HepG2 (cell line): Measurements from ENCODE around the gene CROCC. TPM values are rescaled to one million over a fixed set of nuclear protein-coding genes. Genes with fewer than 3 reads are reported as not detected.
A peak's percentile ranks its signal among the peaks of the same experiment; 100 is the strongest.

Experiments
- ATAC-seq: fragments of 200-7000 bp; cut with Tn5 transposase; 3 replicates; pipeline ENCODE4 v1.9.1; 2020; ENCODE audit warnings: mild to moderate bottlenecking, moderate library complexity
- BruUV-seq: library from RNA; stranded (reverse); fragments of 400-500 nt; replicated peaks from 2 replicates; lab custom pipeline; 2021; lab: Mats Ljungman, UMichigan
- CTCF ChIA-PET: fragments of 300-600 bp; formaldehyde crosslinking; extraction: SDS; loops from one replicate; lab custom pipeline; 2021; ENCODE audit warnings: low total read pairs, inconsistent platforms, low intra/inter-chr PET ratio; lab: Yijun Ruan, JAX
- POLR2A ChIA-PET: fragments of 350-600 bp; sonication (Branson Sonifier 250); formaldehyde crosslinking; loops from one replicate; lab custom pipeline; 2020; ENCODE audit warnings: antibody characterized with exemption, inconsistent platforms; lab: Yijun Ruan, JAX
- DNase-seq: peaks from one replicate; pipeline ENCODE4 v3.0.0-alpha.2; 2015; ENCODE audit warnings: low spot score
- FAIRE-seq: peaks from 3 replicates; lab custom pipeline; 2011; peaks lifted over from hg19 to GRCh38; lab: Jason Lieb, UNC
- H2AFZ ChIP-seq: one replicate; pipeline ENCODE4 v1.6.1; 2011; ENCODE audit warnings: low read length, inconsistent platforms
- H3K27ac ChIP-seq: fragments of 300-600 bp; 3 replicates; pipeline ENCODE4 v1.8.0; 2011; ENCODE audit warnings: mixed run types, mild to moderate bottlenecking, mixed read lengths, low read length, inconsistent platforms; ENCODE audit not compliant: insufficient read depth; ENCODE audit errors: extremely low read length
- H3K27me3 ChIP-seq, 2 experiments: fragments of 200-600 bp in 1 of 2; 2 replicates in 1 of 2; 3 replicates in 1 of 2; pipeline versions ENCODE4 v1.6.0 to v1.8.0; 2011; ENCODE audit warnings: low read length in 2 of 2, mild to moderate bottlenecking in 2 of 2, moderate library complexity in 2 of 2, inconsistent platforms in 1 of 2; ENCODE audit not compliant: insufficient read depth in 2 of 2, control insufficient read depth in 1 of 2
- H3K36me3 ChIP-seq, 2 experiments: fragments of 200-600 bp in 1 of 2; replicated peaks in 1 of 2; 2 replicates in 1 of 2; 3 replicates in 1 of 2; pipeline versions ENCODE4 v1.5.1 to v1.8.0; 2011; ENCODE audit warnings: low read length in 2 of 2, inconsistent platforms in 1 of 2; ENCODE audit not compliant: insufficient read depth in 2 of 2, control insufficient read depth in 1 of 2
- H3K4me1 ChIP-seq: 2 replicates; pipeline ENCODE4 v1.5.1; 2012; ENCODE audit warnings: low read length, inconsistent platforms; ENCODE audit not compliant: insufficient read depth
- H3K4me2 ChIP-seq: 2 replicates; pipeline ENCODE4 v1.6.0; 2011; ENCODE audit warnings: low read depth, low read length, inconsistent platforms
- H3K4me3 ChIP-seq, 3 experiments: fragments of 200-600 bp in 1 of 3; sonication (generic), shearing (Covaris generic) in 1 of 3; replicated peaks in 1 of 3; 2 replicates each; pipeline ENCODE4 v1.5.1; 2011 to 2016; ENCODE audit warnings: low read length in 3 of 3, inconsistent platforms in 2 of 3, low read depth in 2 of 3, mild to moderate bottlenecking in 2 of 3, control low read depth in 1 of 3, mixed read lengths in 1 of 3; ENCODE audit not compliant: insufficient read depth in 1 of 3
- H3K79me2 ChIP-seq: one replicate; pipeline ENCODE4 v1.6.1; 2011; ENCODE audit warnings: low read length, inconsistent platforms; ENCODE audit not compliant: insufficient read depth
- H3K9ac ChIP-seq: 2 replicates; pipeline ENCODE4 v1.6.0; 2011; ENCODE audit warnings: mild to moderate bottlenecking, low read depth, low read length, inconsistent platforms; ENCODE audit not compliant: insufficient read depth
- H3K9me3 ChIP-seq: 2 replicates; pipeline ENCODE4 v1.5.1; 2012; ENCODE audit warnings: mild to moderate bottlenecking, low read length
- H4K20me1 ChIP-seq: 2 replicates; pipeline ENCODE4 v1.6.0; 2011; ENCODE audit warnings: inconsistent platforms, mild to moderate bottlenecking, low read length, moderate library complexity; ENCODE audit not compliant: insufficient read depth
- AGO2 ChIP-seq: fragments of 200-400 bp; formaldehyde crosslinking; optimal IDR thresholded peaks from 2 replicates; pipeline ENCODE3; 2017; ENCODE audit warnings: mild to moderate bottlenecking, low read depth, low read length, moderate library complexity
- GTF3A ChIP-seq: sonication (generic); formaldehyde crosslinking; conservative IDR thresholded peaks from 2 replicates; pipeline ENCODE4 v1.4.0; 2020; ENCODE audit warnings: mild to moderate bottlenecking, missing genetic modification reagents
- HDAC6 ChIP-seq: fragments of 200-600 bp; sonication (generic); IDR thresholded peaks from 2 replicates; pipeline ENCODE4 v1.7.0; 2017; ENCODE audit warnings: mild to moderate bottlenecking, antibody characterized with exemption, low read length, low read depth
- HMGA1 ChIP-seq: sonication (generic); formaldehyde crosslinking; conservative IDR thresholded peaks from 2 replicates; pipeline ENCODE4 v1.4.0; 2020; ENCODE audit warnings: missing genetic modification reagents
- KDM5A ChIP-seq: fragments of 200-600 bp; sonication (generic); IDR thresholded peaks from 2 replicates; pipeline ENCODE4 v1.7.0; 2018; ENCODE audit warnings: antibody characterized with exemption, mild to moderate bottlenecking, low read length, borderline replicate concordance
- ZNF768 ChIP-seq: sonication (generic); formaldehyde crosslinking; IDR thresholded peaks from 2 replicates; pipeline ENCODE4 v1.4.0; 2020; ENCODE audit warnings: missing genetic modification reagents
- ZNF776 ChIP-seq: sonication (generic); formaldehyde crosslinking; IDR thresholded peaks from 2 replicates; pipeline ENCODE4 v1.4.0; 2020; ENCODE audit warnings: mild to moderate bottlenecking, missing genetic modification reagents
- ZNF816 ChIP-seq: sonication (generic); formaldehyde crosslinking; IDR thresholded peaks from 2 replicates; pipeline ENCODE4 v1.8.0; 2022; ENCODE audit warnings: missing genetic modification reagents, mild to moderate bottlenecking, borderline replicate concordance
- ZSCAN12 ChIP-seq: sonication (generic); formaldehyde crosslinking; IDR thresholded peaks from 2 replicates; pipeline ENCODE4 v1.9.0; 2021; ENCODE audit warnings: mild to moderate bottlenecking, missing genetic modification reagents
- ZSCAN29 ChIP-seq: sonication (generic); formaldehyde crosslinking; conservative IDR thresholded peaks from 2 replicates; pipeline ENCODE4 v1.4.0; 2020; ENCODE audit warnings: mild to moderate bottlenecking, missing genetic modification reagents
- WGBS: methylation state at CpG from one replicate; pipeline ENCODE4 v1.1.6; 2017; ENCODE audit warnings: low lambda C conversion rate; 5-methylcytosine and 5-hydroxymethylcytosine counted together
- in situ Hi-C: cut with HindIII; loops from 2 replicates; pipeline ENCODE4 v1.10.0; 2017; ENCODE audit warnings: low pct_unique_long_range_greater_than_20kb; ENCODE audit not compliant: extremely low pct_ligation_motif_present
- intact Hi-C: fragments of 100-400 bp; cut with micrococcal nuclease; formaldehyde crosslinking; loops from one replicate; pipeline ENCODE4 v1.10.0; 2022; ENCODE audit not compliant: unreplicated experiment
- polyA plus RNA-seq, 8 experiments: library from polyadenylated mRNA; depleted of rRNA in 3 of 8; stranded (reverse) in 7 of 8; unstranded in 1 of 8; fragments of >200 nt; fragmentation: Illumina TruSeq in 4 of 8; extraction: Trizol in 4 of 8; gene quantifications; 2 replicates each; pipeline versions ENCODE4 v1.2.1 to v1.2.3, GENCODE V29; 2011 to 2016; ENCODE audit warnings: low read depth in 4 of 8, missing spikeins in 1 of 8, mixed read lengths in 1 of 8; ENCODE audit not compliant: insufficient read depth in 1 of 8
- total RNA-seq, 5 experiments: library from RNA; depleted of rRNA; stranded (reverse); fragments of >200 nt; fragmentation: Illumina TruSeq; extraction: Trizol; gene quantifications; 2 replicates each; pipeline ENCODE4 v1.2.3, GENCODE V29; 2016; ENCODE audit warnings: low read depth in 1 of 5

Gene CROCC
- total and polyA plus RNA-seq, 2 of the 13 experiments (the other 11 are each of a cell fraction or from before 2014, with no cell fraction given): 7.8 to 15.5 TPM

GRCh38 chr1:16991571-16991970 is 69.8 kb downstream of the CROCC start:
- no peaks in the 10 kb centered on the region for H4K20me1 ChIP-seq
- H3K79me2 ChIP-seq: no peaks in the 10 kb centered on the region
- no peak overlapping the region for H3K27ac ChIP-seq
- DNase-seq: no peak
- ChIA-PET CTCF (no interaction called here), POLR2A (no interaction called here)
- 93% methylated on average over 7 of the region's 12 CpGs for WGBS
- TF ChIP-seq ZNF768 (CRISPR knock-in tag) (no peak), ZSCAN29 (CRISPR knock-in tag) (no peak), HDAC6 (no peak), ZSCAN12 (no peak), HMGA1 (no peak), KDM5A (no peak), ZNF776 (no peak), GTF3A (no peak)
- intact Hi-C loops: no loop called here
- H3K4me2 ChIP-seq: no peak overlapping the region
- H2AFZ ChIP-seq: no peak overlapping the region
- in situ Hi-C loops: no loop called here
- H3K27me3 ChIP-seq: no peaks in the 10 kb centered on the region
- ATAC-seq: no peak
- H3K4me3 ChIP-seq: no peak overlapping the region
- H3K9me3 ChIP-seq: no peaks in the 10 kb centered on the region
- H3K36me3 ChIP-seq: no peaks in the 10 kb centered on the region
- no peak overlapping the region for H3K9ac ChIP-seq
- no peak for FAIRE-seq
- no peaks in the 10 kb centered on the region for H3K4me1 ChIP-seq
- no TSS peak for BruUV-seq

DNA sequence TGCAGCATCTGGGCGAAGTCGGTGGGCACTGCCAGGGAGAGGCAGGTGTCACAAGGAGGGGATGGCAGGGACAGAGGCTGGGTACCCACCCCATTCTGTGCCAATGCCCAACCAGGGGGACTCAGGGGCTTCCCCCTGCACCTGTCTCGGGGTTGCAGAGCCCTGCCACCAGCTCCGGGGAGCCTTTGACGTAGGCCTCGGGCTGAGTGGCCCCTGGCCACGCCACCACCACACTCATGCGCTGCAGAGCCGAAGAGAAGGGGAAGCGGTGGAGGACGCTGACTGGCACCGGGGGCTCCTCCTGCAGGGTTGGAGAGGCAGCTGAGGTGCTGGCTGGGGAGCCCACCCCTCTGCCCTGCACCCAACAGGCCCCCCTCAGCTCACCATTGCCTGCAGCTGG is 70.4 kb downstream of the CROCC start:
- Histone ChIP-seq H3K9me3 (no peaks in the 10 kb centered on the region), H3K27me3 (no peaks in the 10 kb centered on the region), H3K36me3 (no peaks in the 10 kb centered on the region), H3K4me1 (no peaks in the 10 kb centered on the region), H3K27ac (no peak overlapping the region), H2AFZ (no peak overlapping the region), H4K20me1 (no peaks in the 10 kb centered on the region), H3K9ac (no peak overlapping the region), H3K4me3 (no peak overlapping the region), H3K79me2 (no peaks in the 10 kb centered on the region), H3K4me2 (no peak overlapping the region)
- in situ Hi-C loops: no loop called here
- FAIRE-seq (no peak), DNase-seq (no peak), ATAC-seq (no peak)
- 97% methylated on average over 6 of the region's 12 CpGs for WGBS
- ChIA-PET CTCF (no interaction called here), POLR2A (no interaction called here)
- no TSS peak for BruUV-seq
- TF ChIP-seq AGO2: peak; percentile 40
- TF ChIP-seq ZNF816 (CRISPR knock-in tag): no peak
- TF ChIP-seq, all 625 proteins: peak for 1
- intact Hi-C loops: no loop called here
